ENCODE data around the gene ACTL8.

The ACTL8 gene

DNA sequence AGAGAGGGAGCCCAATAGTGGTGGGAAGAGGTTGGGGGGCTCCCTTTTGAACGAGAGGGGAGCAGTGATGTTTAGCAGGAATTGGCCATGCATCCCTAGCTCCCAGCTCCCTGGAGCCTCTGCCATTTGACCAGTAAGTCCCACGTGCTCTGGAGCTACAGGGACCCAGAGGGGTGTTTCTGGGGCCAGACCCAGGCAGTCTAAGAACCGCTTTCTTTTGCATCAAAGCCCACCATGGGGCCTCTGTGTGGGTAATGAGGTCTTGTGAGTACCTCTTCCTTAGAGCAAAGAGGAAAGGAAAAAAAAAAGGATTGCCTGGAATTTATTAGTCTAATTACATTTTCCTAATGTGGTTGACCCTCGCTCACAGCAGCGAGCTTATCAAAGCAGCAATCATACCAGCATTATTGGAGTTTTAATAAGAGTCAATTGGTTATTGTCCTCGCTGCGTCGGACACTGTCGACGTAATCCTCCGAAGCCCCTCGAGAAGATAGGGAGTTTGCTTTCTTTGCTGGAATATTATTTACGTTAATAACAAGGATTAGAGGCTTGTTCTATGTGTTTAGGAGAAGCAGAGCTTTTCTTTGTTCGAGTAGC, 17.6 kb downstream of the ACTL8 start:
- no peak for DNase-seq (ENCODE audit: low read depth)

- DNase-seq (ENCODE audit: low read depth) = no peak
Measured at GRCh38 chr1:17773591-17774326, 18.6 kb downstream of the ACTL8 start.

- no peak for DNase-seq (ENCODE audit: low read depth)
Measured at GRCh38 chr1:17774452-17774851, 19.3 kb downstream of the ACTL8 start.

GRCh38 chr1:17775796-17776195, 20.7 kb downstream of the ACTL8 start:
- no peak for DNase-seq (ENCODE audit: low read depth)

DNA sequence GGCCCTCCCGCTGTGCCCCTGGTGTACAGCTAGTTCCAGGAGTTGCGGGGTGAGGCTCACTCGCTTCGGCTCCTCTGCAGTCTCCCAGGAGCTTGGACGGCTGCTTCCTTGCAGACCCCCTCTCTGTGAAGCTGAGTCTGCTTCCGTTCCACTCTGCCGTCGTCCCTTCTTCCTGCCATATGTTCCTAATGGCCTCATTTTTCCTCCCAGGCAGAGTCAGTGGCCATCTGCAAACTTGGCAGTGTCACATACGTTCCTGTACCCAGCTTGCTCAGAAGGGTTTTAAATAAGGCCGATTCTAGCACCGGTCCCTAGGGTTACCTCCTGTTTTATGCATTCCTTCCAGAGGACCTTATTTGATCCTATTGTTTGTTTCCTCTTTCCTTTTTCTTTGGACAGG, 21.3 kb downstream of the ACTL8 start:
- no peak for DNase-seq (ENCODE audit: low read depth)

GRCh38 chr1:17777330-17777729, 22.2 kb downstream of the ACTL8 start:
- DNase-seq (ENCODE audit: low read depth) = no peak

- no peak for DNase-seq (ENCODE audit: low read depth)
Measured at GRCh38 chr1:17777818-17778217, 22.7 kb downstream of the ACTL8 start.

DNA sequence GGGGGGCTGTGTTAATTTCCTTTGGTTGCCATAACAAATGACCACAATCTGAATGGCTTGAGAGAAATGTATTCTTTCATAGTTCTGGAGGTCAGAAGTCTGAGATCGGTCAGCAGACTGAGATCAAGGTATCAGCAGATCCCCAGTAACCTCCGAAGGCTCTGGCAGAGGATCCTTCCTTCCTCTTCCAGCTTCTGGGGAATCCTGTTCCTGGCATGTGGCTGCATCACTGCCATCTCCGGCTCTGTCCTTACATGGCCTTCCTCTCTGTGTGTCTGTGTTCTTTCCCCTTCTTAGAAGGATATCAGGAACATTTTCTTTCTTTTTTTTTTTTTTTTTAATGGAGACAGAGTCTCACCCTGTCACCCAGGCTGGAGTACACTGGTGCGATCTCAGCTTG, 25.8 kb downstream of the ACTL8 start:
- DNase-seq (ENCODE audit: low read depth) = no peak

DNA sequence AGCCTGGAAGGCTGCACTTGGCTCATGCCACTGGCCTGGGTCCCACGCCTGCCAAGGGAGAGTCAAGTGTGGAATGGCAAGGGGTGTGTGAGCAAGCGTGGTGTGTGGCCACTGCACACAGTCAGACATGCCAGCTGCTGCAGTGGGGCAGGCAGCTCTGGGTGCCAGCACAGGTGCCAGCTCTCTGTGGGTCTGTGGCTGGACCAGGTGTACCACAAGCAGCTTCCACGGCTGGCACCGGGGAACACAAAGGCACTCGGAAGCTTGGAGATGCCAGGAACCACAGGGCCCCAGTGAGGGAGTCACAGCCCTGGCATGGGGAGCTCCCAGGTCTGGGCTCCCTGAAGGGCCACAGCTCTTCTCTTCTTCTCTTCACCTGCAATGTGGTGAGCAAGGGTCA, 34.8 kb downstream of the ACTL8 start:
- DNase-seq (ENCODE audit: low read depth) = no peak

DNA sequence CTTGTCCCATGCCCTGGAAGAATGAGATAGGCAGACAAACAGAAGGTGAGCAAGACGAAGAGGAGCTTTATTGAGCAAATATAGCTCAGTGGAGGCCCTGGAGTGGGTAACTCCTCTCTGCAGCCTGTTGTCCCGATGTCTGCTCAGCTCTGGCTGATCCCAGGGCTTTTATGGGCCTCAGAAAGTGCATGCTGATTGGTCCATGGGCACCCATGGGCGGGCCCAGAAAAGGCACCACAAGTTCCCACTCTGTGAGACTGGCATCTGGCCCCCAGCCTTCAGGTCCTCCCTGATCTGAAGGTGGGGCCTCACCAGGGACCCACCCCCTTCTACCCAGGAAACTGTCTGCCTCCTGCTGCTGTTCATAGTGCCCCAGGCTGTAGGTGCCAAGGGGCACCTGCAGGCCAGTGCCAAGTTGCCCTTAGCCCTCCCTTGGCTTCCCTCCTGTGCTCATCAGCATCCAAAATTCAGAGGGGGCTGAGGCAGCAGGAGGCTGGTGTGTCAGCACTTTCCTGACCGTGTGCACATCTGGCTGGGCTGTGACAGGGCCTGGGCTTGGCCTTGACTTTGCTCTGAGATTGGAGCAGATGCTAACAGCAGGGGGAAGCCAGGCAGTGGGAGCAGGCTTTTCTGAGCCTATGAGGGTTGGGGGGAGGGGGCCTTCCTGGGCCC, 35.4 kb downstream of the ACTL8 start:
- no peak for DNase-seq (ENCODE audit: low read depth)

- DNase-seq (ENCODE audit: low read depth) = no peak
Measured at GRCh38 chr1:17791055-17791390, 35.9 kb downstream of the ACTL8 start.

DNA sequence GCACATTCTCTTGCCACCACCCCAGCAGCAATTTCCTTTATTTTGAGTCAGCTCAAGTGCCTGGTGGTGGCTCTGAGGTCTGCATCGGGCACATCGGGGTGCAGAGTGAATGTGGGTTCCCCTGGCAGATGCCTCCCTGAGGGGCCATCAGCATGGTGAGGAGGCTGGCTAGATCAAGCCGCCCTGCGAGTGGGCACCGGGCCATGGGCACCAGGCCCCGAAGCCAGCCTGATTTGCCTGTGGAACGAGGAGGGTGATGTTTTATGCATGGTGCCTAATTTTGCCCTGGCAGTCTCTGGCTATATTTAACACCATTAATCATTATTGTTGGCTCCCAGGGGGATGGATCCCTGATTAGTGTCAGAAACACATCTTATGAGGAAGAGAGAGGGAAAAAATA, 36.3 kb downstream of the ACTL8 start:
- DNase-seq (ENCODE audit: low read depth) = no peak

DNA sequence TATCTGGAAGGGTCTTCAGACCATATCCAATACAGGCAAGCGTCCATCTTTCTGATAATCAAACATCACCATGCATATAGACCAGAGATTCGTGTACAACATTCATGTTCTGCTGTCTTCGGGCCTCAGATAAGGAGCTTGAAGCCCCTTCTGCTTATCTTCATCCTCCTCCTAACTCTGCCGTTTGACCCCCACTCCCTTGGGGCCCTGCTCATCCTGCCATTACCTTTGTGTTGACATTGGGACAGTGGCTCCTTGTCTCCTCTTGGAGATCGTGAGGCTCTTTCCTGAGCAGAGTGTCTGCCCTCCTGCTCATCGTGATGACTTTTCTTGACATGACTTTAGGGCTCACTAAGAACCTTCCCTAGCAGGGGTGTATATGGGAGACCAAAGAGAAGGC, 37.3 kb downstream of the ACTL8 start:
- no peak for DNase-seq (ENCODE audit: low read depth)

- DNase-seq (ENCODE audit: low read depth) = no peak
Measured at GRCh38 chr1:17795081-17795809, 40.1 kb downstream of the ACTL8 start.

DNA sequence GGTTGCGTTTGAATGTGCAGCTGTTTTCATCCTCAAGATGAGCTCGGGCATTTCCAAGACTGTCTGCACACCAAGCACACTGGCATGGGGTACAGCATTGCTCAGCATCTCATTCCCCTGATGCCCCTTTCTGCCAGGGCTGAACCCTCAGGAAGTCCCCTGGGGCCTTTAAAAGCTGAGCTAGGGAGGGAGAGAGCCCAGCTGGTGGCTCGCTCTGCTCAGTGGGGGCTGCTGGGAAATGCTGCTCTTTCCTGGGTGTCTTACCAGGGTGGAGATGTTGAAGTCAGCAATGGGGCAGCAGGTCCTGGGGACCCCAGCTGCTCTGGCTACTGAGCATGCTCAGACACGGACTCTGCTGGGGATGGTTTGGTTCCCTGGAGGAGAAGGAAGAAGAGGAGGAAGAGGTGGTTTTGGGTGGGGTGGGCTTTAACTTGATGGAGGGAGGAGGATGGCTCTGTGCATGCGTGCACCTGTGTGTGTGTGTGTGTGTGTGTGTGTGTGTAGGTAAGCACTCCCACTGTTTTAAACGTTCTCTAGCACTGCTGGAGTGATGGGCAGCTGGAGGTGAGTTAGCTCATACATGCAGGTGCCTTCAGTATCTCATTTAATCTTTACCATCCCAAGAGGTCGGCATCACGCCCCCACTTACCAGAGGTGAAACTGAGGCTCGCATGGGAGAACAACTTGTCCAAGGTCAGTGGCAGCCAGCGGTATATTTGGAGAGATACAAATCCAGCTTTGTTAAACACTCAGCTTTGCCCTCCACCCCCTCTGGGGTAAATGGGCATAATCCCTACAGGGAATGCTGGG, 40.9 kb downstream of the ACTL8 start:
- DNase-seq (ENCODE audit: low read depth) = no peak

GRCh38 chr1:17797478-17797877, 42.3 kb downstream of the ACTL8 start:
- no peak for DNase-seq (ENCODE audit: low read depth)

DNA sequence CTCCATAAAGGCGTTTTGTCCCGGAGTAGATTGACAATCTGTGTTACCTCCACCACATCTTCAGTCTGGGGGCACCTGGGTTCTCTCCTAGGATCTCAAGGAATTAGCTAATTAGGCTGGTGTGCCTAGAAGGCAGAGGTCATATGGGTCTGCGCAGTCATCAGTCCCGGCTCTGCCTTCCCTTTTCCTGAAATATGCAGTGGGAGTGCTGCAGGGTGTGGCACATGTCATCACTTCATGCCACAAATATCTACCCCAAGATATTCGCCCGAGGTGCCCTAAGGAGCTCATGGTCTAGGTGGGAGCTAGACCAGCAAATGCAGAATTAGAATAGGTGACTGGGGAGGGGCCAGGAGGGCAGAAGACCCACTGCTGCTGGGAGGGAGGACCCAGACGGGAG, 42.9 kb downstream of the ACTL8 start:
- no peak for DNase-seq (ENCODE audit: low read depth)

DNA sequence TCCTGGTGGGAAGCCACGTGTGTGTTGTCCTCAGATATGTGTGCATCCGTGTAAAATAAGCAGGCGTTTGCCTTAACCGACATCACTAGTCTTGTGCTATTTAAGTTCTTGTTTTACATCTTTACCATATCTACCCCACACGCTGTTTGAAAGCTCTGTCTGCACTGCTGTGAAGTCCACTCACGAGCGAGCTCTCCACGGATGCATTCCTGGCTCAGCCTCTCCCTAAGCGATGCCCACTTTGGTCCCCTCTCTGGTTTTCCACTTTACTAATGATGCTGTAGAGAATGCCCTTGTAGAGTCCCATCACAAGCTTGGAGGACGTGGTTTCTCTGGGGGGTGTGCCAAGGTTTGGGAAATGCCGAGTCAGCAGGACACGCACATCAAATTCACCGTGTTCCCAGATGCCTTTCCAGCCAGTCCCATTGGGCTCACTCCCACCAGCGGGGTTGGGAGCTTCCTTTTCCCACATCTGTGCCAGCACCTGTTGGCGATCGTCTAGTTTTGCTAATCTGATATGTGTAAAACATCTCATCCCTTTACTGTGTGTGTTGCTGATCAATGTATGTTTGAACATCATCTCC, 43.8 kb downstream of the ACTL8 start:
- DNase-seq (ENCODE audit: low read depth) = no peak

DNA sequence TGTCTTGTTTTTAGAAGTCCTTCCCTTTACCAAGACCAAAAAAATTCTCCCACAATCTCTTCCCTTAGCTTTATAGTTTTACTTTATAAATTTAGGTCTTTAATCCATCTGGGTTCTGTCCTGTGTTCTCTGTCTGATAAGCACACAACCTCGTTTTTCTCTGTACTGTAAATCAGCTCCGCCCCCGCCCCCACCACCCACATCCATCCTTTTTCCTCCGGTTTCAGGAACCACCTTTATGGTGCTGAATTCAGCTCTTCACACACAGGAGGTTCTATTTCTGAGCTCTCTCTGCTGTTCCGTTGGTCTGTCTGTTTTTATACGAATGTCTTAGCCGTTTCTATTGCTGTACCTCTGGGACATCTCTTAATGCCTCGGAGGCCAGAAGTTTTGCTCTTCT, 44.5 kb downstream of the ACTL8 start:
- no peak for DNase-seq (ENCODE audit: low read depth)

DNA sequence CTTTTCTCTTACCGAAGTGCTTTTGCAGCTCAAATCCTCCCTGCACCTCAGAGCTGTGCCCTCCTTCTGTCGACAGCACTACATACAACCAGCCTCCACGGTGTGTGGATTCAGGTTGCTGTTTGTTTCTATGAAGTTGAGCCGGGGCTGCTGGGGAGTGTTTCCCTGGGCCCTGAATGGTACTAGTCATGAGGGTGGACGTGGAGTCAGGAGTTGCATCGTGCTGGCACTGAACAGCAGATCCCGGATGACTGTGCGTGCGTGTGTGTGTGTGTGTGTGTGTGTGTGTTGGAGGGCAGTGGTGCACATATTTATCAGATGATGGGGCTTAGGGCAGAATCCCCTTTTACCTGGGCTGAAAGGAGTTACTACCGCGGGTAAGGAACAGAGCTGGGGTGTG, 47.0 kb downstream of the ACTL8 start:
- DNase-seq (ENCODE audit: low read depth) = no peak

DNA sequence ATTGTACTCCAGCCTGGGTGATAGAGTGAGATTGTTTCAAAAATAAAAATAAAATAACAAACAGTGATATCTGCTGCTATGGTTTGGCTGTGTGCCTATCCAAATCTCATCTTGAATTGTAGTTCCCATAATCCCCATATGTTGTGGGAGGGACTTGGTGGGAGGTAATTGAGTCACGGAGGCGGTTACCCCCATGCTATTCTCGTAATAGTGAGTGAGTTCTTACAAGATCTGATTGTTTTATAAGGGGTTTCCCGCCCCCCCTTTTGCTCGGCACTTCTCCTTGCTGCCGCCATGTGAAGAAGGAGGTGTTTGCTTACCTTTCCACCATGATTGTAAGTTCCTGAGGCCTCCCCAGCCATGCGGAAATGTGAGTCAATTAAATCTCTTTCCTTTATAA, 47.8 kb downstream of the ACTL8 start:
- DNase-seq (ENCODE audit: low read depth) = no peak
